Choroid plexus epithelial cell (primary cell): Measurements from ENCODE around the gene TBC1D10A.

ENCODE experiments used
- DNase-seq: peaks from one replicate; pipeline ENCODE4 v3.0.0-alpha.2; 2010; ENCODE audit warnings: low read depth
- H3K4me3 ChIP-seq: 2 replicates; pipeline ENCODE4 v1.5.1; 2011; ENCODE audit warnings: low read depth, mild to moderate bottlenecking, control low read depth, low read length, moderate library complexity
- CTCF ChIP-seq: conservative IDR thresholded peaks from 2 replicates; pipeline ENCODE4 v1.5.1; 2011; ENCODE audit warnings: low read depth, mild to moderate bottlenecking, control low read depth, inconsistent platforms, low read length, moderate library complexity

TBC1D10A gene

DNA sequence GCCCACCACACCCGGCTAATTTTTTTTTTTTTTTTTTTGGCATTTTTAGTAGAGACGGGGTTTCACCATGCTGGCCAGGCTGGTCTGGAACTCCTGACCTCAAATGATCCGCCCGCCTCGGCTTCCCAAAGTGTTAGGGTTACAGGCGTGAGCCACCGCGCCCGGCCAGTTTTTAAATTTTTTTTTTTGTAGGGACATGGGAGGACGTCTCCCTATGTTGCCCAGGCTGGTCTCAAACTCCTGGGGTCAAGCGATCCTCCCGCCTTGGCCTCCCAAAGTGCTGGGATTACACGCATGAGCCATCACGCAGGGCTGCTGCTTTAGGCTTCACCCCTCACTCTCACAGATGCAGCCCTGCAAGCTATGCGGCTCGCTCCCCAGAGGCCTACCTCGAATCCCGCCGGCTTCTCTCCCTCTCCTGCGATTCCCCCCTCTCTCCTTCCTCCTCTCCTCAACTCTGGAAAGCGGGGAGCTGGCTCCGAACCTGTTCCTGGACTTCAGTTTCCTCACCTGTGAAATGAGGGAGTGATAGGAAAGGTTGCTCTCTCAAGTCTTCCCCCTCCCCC lies 31.0 kb upstream of the TBC1D10A start:
- no peak for TF ChIP-seq CTCF
- peak overlapping the region; percentile 98 for H3K4me3 ChIP-seq
- no peak for DNase-seq

- peak; percentile 17 for DNase-seq
Observed at GRCh38 chr22:30357236-30357570, 30.5 kb upstream of the TBC1D10A start.

GRCh38 chr22:30356449-30357235 lies 29.9 kb upstream of the TBC1D10A start, which contains the start of the genes CCDC157 and SF3A1:
Gene CCDC157 (plus strand): TSS chr22:30357007. CDS start chr22:30366001, 8,994 bp downstream.
Gene SF3A1 (minus strand): TSS chr22:30356894. CDS start chr22:30356792, 102 bp downstream.
- peak within 1 kb of the TSS; percentile 98 for H3K4me3 ChIP-seq
- peak; percentile 95 for DNase-seq
- TF ChIP-seq CTCF, result no peak

More at GRCh38 chr22:30357236-30357570, 30.5 kb upstream of the TBC1D10A start:
- H3K4me3 ChIP-seq, result peak overlapping the region; percentile 98
- TF ChIP-seq CTCF, result no peak

GRCh38 chr22:30354644-30355043 lies 27.9 kb upstream of the TBC1D10A start:
- H3K4me3 ChIP-seq, result no peak overlapping the region
- no peak for DNase-seq
- TF ChIP-seq CTCF, result no peak

DNA sequence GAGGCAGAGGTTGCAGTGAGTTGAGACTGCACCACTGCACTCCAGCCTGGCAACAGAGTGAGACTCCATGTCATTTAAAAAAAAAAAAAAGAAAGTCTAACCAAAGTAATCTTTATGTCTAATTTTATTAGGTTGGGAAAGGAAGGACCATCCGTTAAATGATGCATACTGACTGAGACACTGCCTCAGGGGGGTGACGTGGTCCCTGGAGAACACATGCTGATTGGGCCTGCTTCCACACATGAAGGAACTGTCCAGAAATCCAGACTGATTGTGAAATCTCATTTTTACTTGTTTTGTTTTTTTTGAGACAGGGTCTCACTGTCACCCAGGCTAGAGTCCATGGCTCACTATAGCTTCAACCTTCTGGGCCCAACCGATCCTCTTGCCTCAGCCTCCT lies 24.5 kb upstream of the TBC1D10A start:
- TF ChIP-seq CTCF, result no peak
- DNase-seq, result no peak
- no peak overlapping the region for H3K4me3 ChIP-seq

- no peak overlapping the region for H3K4me3 ChIP-seq
- no peak for TF ChIP-seq CTCF
- DNase-seq, result no peak
Observed at GRCh38 chr22:30348809-30349208, 22.1 kb upstream of the TBC1D10A start.
